T-cell (primary cell): ENCODE measurements around the gene NTM. TPM values are rescaled to one million over a fixed set of nuclear protein-coding genes. Genes with fewer than 3 reads are reported as not detected.

ENCODE experiments used
- ATAC-seq, 4 experiments: fragments of 200-7000 bp in 3 of 4; fragments of 150-1000 bp in 1 of 4; cut with Tn5 transposase; replicated peaks in 1 of 4; 1 replicate in 3 of 4; 2 replicates in 1 of 4; pipeline ENCODE4 v1.10.0; 2021; ENCODE audit warnings: moderate library complexity in 3 of 4, mild to moderate bottlenecking in 2 of 4, moderate number of reproducible peaks in 1 of 4
- CTCF ChIA-PET, 2 donors: fragments of 300-600 bp; sonication (Branson Sonifier 250); formaldehyde crosslinking; loops; one replicate each; lab custom pipeline; 2022; ENCODE audit warnings: antibody characterized with exemption in 2 of 2; lab: Charles Lee
- POLR2A ChIA-PET, 2 donors: fragments of 300-600 bp; sonication (Branson Sonifier 250); formaldehyde crosslinking; loops; one replicate each; lab custom pipeline; 2022; ENCODE audit warnings: antibody characterized with exemption in 2 of 2; lab: Charles Lee
- DNase-seq, 35 experiments: peaks; one replicate each; pipeline versions ENCODE4 v3.0.0 to v3.0.0-alpha.2; 2013 to 2023
- H3K27ac ChIP-seq: one replicate; pipeline ENCODE4 v1.5.1; 2013; ENCODE audit warnings: low read length
- H3K27me3 ChIP-seq, 2 experiments: replicated peaks in 1 of 2; 1 replicate in 1 of 2; 2 replicates in 1 of 2; pipeline versions ENCODE4 v1.6.1 to v1.7.0; 2013; ENCODE audit warnings: low read length in 1 of 2, mixed read lengths in 1 of 2; ENCODE audit not compliant: control insufficient read depth in 2 of 2, insufficient read depth in 2 of 2; ENCODE audit errors: extremely low read depth in 1 of 2
- H3K36me3 ChIP-seq, 2 donors: 1 replicate in 1 of 2; 2 replicates in 1 of 2; pipeline versions ENCODE4 v1.6.1 to v1.7.0; 2013; ENCODE audit warnings: low read length in 1 of 2; ENCODE audit not compliant: control insufficient read depth in 2 of 2, insufficient read depth in 1 of 2; ENCODE audit errors: extremely low read depth in 1 of 2
- H3K4me1 ChIP-seq, 2 experiments: 1 replicate in 1 of 2; 2 replicates in 1 of 2; pipeline versions ENCODE4 v1.6.1 to v1.7.0; 2013; ENCODE audit warnings: low read length in 2 of 2, mixed read lengths in 1 of 2; ENCODE audit not compliant: insufficient read depth in 2 of 2, control insufficient read depth in 1 of 2; ENCODE audit errors: extremely low read depth in 1 of 2
- H3K4me3 ChIP-seq, 2 donors: 1 replicate in 1 of 2; 2 replicates in 1 of 2; pipeline versions ENCODE4 v1.5.1 to v1.7.0; 2013; ENCODE audit warnings: mild to moderate bottlenecking in 2 of 2, low read length in 1 of 2, moderate library complexity in 1 of 2; ENCODE audit not compliant: control insufficient read depth in 1 of 2; ENCODE audit errors: extremely low read depth in 1 of 2
- H3K9me3 ChIP-seq: 2 replicates; pipeline ENCODE4 v1.7.0; 2013
- H3K27ac Mint-ChIP-seq, 2 donors: one replicate each; pipeline ENCODE4 v1.8.0; 2020 to 2021; ENCODE audit warnings: mild to moderate bottlenecking in 2 of 2, mixed read lengths in 2 of 2
- H3K27me3 Mint-ChIP-seq, 2 donors: one replicate each; pipeline ENCODE4 v1.8.0; 2021 to 2022; ENCODE audit warnings: mixed read lengths in 2 of 2
- H3K36me3 Mint-ChIP-seq: one replicate; pipeline ENCODE4 v1.8.0; 2021; ENCODE audit warnings: mixed read lengths
- H3K4me1 Mint-ChIP-seq, 3 donors: one replicate each; pipeline ENCODE4 v1.8.0; 2020 to 2022; ENCODE audit warnings: mixed read lengths in 3 of 3, mild to moderate bottlenecking in 1 of 3
- H3K4me3 Mint-ChIP-seq, 3 donors: one replicate each; pipeline ENCODE4 v1.8.0; 2020 to 2022; ENCODE audit warnings: mild to moderate bottlenecking in 3 of 3, mixed read lengths in 3 of 3, moderate library complexity in 3 of 3
- H3K9me3 Mint-ChIP-seq, 3 donors: one replicate each; pipeline ENCODE4 v1.8.0; 2020 to 2022; ENCODE audit warnings: mixed read lengths in 3 of 3
- WGBS: methylation state at CpG from one replicate; pipeline ENCODE4 v1.1.5; 2013; ENCODE audit warnings: missing lambda C conversion rate; ENCODE audit not compliant: insufficient coverage; 5-methylcytosine and 5-hydroxymethylcytosine counted together
- total RNA-seq, 35 experiments: library from RNA in 6 of 35; stranded (reverse) in 6 of 35; fragments of 120-200 nt in 1 of 35; gene quantifications; one replicate each; pipeline versions ENCODE4 v1.2.1 to v1.2.4 and lab custom pipeline; 2013 to 2026

The NTM gene
- total RNA-seq, 5 donors from 2014 or later (not counting 1 experiment from before 2014, with no cell fraction given), result not detected

DNA sequence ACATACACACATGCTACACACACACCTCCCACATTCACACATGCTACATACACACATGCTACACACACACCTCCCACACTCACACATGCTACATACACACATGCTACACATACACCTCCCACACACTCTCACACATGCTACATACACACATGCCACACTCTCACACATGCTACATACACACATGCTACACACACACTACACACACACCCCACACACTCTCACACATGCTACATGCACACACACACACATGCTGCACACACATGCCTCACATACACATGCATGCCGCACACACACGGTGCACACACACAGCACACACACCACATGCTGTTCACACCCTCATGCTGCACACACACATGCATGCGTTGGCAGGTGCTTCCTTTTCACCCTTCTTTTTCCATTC, 495.4 kb downstream of the NTM start:
- ChIA-PET POLR2A (no interaction called here), CTCF (no interaction called here)
- Mint-ChIP-seq H3K27ac (no peak overlapping the region), H3K4me1 (no peaks in the 10 kb centered on the region), H3K9me3 (peaks cover 0 to 18% (median 2%) of the 10 kb centered on the region in 3 donors), H3K36me3 (no peaks in the 10 kb centered on the region), H3K27me3 (no peaks in the 10 kb centered on the region), H3K4me3 (no peak overlapping the region)
- DNase-seq (no peak), ATAC-seq (no peak)
- Histone ChIP-seq H3K4me1 (no peaks in the 10 kb centered on the region), H3K9me3 (no peaks in the 10 kb centered on the region), H3K4me3 (no peak overlapping the region), H3K27me3 (peaks cover 0 to 2% of the 10 kb centered on the region in 2 experiments), H3K36me3 (no peaks in the 10 kb centered on the region), H3K27ac (no peak overlapping the region)
- 100% methylated on average over 2 of the region's 3 CpGs for whole genome bisulfite sequencing

- Mint-ChIP-seq H3K9me3 (peaks cover 0 to 20% (median 2%) of the 10 kb centered on the region in 3 donors), H3K4me3 (no peak overlapping the region), H3K27me3 (peaks cover 0 to 2% of the 10 kb centered on the region in 2 donors), H3K36me3 (no peaks in the 10 kb centered on the region), H3K27ac (no peak overlapping the region), H3K4me1 (no peaks in the 10 kb centered on the region)
- Histone ChIP-seq H3K27ac (no peak overlapping the region), H3K36me3 (no peaks in the 10 kb centered on the region), H3K4me1 (no peaks in the 10 kb centered on the region), H3K9me3 (no peaks in the 10 kb centered on the region), H3K27me3 (peaks cover 0 to 2% of the 10 kb centered on the region in 2 experiments), H3K4me3 (no peak overlapping the region)
- ATAC-seq (no peak), DNase-seq (no peak)
- 82% methylated on average over 11 of the region's 17 CpGs for WGBS
- ChIA-PET CTCF (no interaction called here), POLR2A (no interaction called here)
Observed at GRCh38 chr11:131866535-131867400, 496.4 kb downstream of the NTM start.

- no peaks in the 10 kb centered on the region for H3K4me1 Mint-ChIP-seq
- H3K4me3 Mint-ChIP-seq, result no peak overlapping the region
- H3K27me3 Mint-ChIP-seq, result peaks cover 0 to 4% of the 10 kb centered on the region in 2 donors
- Histone ChIP-seq H3K4me3 (no peak overlapping the region), H3K27me3 (peaks cover 0 to 2% of the 10 kb centered on the region in 2 experiments), H3K27ac (no peak overlapping the region), H3K4me1 (no peaks in the 10 kb centered on the region), H3K9me3 (no peaks in the 10 kb centered on the region), H3K36me3 (no peaks in the 10 kb centered on the region)
- DNase-seq, result peak in 1 of 35 experiments; percentile 6
- 87% methylated on average over 6 of the region's 10 CpGs for WGBS
- ChIA-PET CTCF (no interaction called here), POLR2A (no interaction called here)
- no peak overlapping the region for H3K27ac Mint-ChIP-seq
- no peak for ATAC-seq
- no peaks in the 10 kb centered on the region for H3K36me3 Mint-ChIP-seq
- peaks cover 0 to 23% (median 2%) of the 10 kb centered on the region in 3 donors for H3K9me3 Mint-ChIP-seq
Observed at GRCh38 chr11:131867457-131868257, 497.2 kb downstream of the NTM start.

GRCh38 chr11:131868629-131869507, 498.5 kb downstream of the NTM start:
- Histone ChIP-seq H3K9me3 (no peaks in the 10 kb centered on the region), H3K27ac (no peak overlapping the region), H3K4me1 (no peaks in the 10 kb centered on the region), H3K36me3 (no peaks in the 10 kb centered on the region), H3K27me3 (peaks cover 0 to 2% of the 10 kb centered on the region in 2 experiments), H3K4me3 (no peak overlapping the region)
- no peak for ATAC-seq
- no peak for DNase-seq
- Mint-ChIP-seq H3K4me1 (no peaks in the 10 kb centered on the region), H3K4me3 (no peak overlapping the region), H3K9me3 (peaks cover 0 to 23% (median 2%) of the 10 kb centered on the region in 3 donors), H3K27me3 (peaks cover 0 to 4% of the 10 kb centered on the region in 2 donors), H3K27ac (no peak overlapping the region), H3K36me3 (no peaks in the 10 kb centered on the region)
- POLR2A ChIA-PET, result no interaction called here
- 73% methylated on average over 6 of the region's 18 CpGs for WGBS
- CTCF ChIA-PET, result no interaction called here

- no peaks in the 10 kb centered on the region for H3K4me1 Mint-ChIP-seq
- no CpG with 5 or more reads among the region's 2 CpGs for WGBS
- H3K9me3 ChIP-seq, result no peaks in the 10 kb centered on the region
- H3K27ac Mint-ChIP-seq, result no peak overlapping the region
- POLR2A ChIA-PET, result no interaction called here
- ATAC-seq (no peak), DNase-seq (no peak)
- H3K9me3 Mint-ChIP-seq, result peaks cover 0 to 23% (median 2%) of the 10 kb centered on the region in 3 donors
- no peaks in the 10 kb centered on the region for H3K4me1 ChIP-seq
- H3K27ac ChIP-seq, result no peak overlapping the region
- H3K4me3 Mint-ChIP-seq, result no peak overlapping the region
- CTCF ChIA-PET, result no interaction called here
- H3K4me3 ChIP-seq, result no peak overlapping the region
- H3K27me3 Mint-ChIP-seq, result peaks cover 0 to 4% of the 10 kb centered on the region in 2 donors
- H3K36me3 Mint-ChIP-seq, result no peaks in the 10 kb centered on the region
- H3K27me3 ChIP-seq, result peaks cover 0 to 2% of the 10 kb centered on the region in 2 experiments
- H3K36me3 ChIP-seq, result no peaks in the 10 kb centered on the region
Observed at GRCh38 chr11:131870305-131870704, 499.9 kb downstream of the NTM start.

DNA sequence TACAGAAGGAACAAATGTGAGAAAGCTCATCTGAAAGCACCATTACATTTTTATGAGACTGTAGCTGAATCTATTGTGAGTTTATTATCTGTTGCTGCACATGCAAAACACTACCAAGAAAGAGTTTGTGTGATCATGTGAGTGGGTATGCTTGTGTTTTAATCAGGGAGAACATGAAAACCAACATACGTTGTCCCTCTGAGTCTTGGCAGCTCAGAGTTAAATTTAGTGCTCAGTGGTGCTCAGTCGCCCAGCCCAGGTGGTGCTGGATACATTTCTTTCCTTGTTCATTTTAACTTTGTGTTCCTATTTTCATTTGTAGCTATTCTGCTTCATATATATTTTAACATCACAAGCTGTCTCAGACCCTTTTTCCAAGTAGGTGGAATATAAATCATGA, 500.6 kb downstream of the NTM start:
- CTCF ChIA-PET, result no interaction called here
- ATAC-seq, result no peak

More for the DNA sequence above, 500.6 kb downstream of the NTM start:
- no peaks in the 10 kb centered on the region for H3K36me3 ChIP-seq
- H3K4me3 ChIP-seq, result no peak overlapping the region
- peaks cover 0 to 2% of the 10 kb centered on the region in 2 experiments for H3K27me3 ChIP-seq
- H3K27me3 Mint-ChIP-seq, result peaks cover 0 to 4% of the 10 kb centered on the region in 2 donors
- H3K9me3 ChIP-seq, result no peaks in the 10 kb centered on the region
- no peaks in the 10 kb centered on the region for H3K4me1 ChIP-seq
- no peak overlapping the region for H3K4me3 Mint-ChIP-seq
- H3K27ac ChIP-seq, result no peak overlapping the region
- POLR2A ChIA-PET, result no interaction called here
- H3K27ac Mint-ChIP-seq, result no peak overlapping the region
- DNase-seq, result no peak
- no peaks in the 10 kb centered on the region for H3K36me3 Mint-ChIP-seq
- WGBS, result no CpG with 5 or more reads among the region's 2 CpGs
- peaks cover 0 to 16% (median 0%) of the 10 kb centered on the region in 3 donors for H3K9me3 Mint-ChIP-seq
- H3K4me1 Mint-ChIP-seq, result no peaks in the 10 kb centered on the region
